H1 (cell line): ENCODE data around the gene KCTD11. TPM values are rescaled to one million over a fixed set of nuclear protein-coding genes. Genes with fewer than 3 reads are reported as not detected.

ENCODE experiments used
- CEBPB ChIP-seq: IDR thresholded peaks from 2 replicates; pipeline ENCODE4 v1.6.1; 2012; ENCODE audit warnings: low read depth, low read length
- E2F6 ChIP-seq: IDR thresholded peaks from 2 replicates; pipeline ENCODE4 v1.6.1; 2012; ENCODE audit warnings: inconsistent platforms
- HDAC2 ChIP-seq, 2 experiments: fragments of 300-600 bp in 1 of 2; sonication (generic) in 1 of 2; IDR thresholded peaks; 2 replicates each; pipeline ENCODE4 v1.6.1; 2011 to 2012; ENCODE audit warnings: low read depth in 2 of 2, low read length in 2 of 2, mild to moderate bottlenecking in 2 of 2, moderate library complexity in 2 of 2, borderline replicate concordance in 1 of 2, inconsistent platforms in 1 of 2
- HDAC6 ChIP-seq: IDR thresholded peaks from one replicate; pipeline ENCODE4 v1.7.1; 2012; ENCODE audit warnings: low read depth, mild to moderate bottlenecking, inconsistent platforms, low read length, moderate library complexity
- SAP30 ChIP-seq: fragments of 300-600 bp; sonication (generic); IDR thresholded peaks from 2 replicates; pipeline ENCODE4 v1.7.1; 2012; ENCODE audit warnings: low read length, moderate library complexity, mild to moderate bottlenecking, inconsistent platforms; ENCODE audit not compliant: insufficient read depth, insufficient replicate concordance
- polyA plus RNA-seq, 7 experiments: library from polyadenylated mRNA; depleted of rRNA in 3 of 7; stranded (reverse) in 5 of 7; unstranded in 2 of 7; fragments of >200 nt in 5 of 7; fragments of 200-250 nt in 2 of 7; gene quantifications; 1 replicate in 5 of 7; 2 replicates in 1 of 7; 4 replicates in 1 of 7; pipeline versions ENCODE4 v1.2.1 to v1.2.3, GENCODE V29; 2011 to 2013; ENCODE audit warnings: missing spikeins in 2 of 7, mixed read lengths in 2 of 7
- total RNA-seq: library from RNA; stranded (reverse); fragmentation: NEBNext Ultra II Directional; extraction: Animal tissue kit (Norgen Biotek cat#: 25700); gene quantifications from 2 replicates; pipeline ENCODE4 v1.2.1, GENCODE V29; 2021

KCTD11 gene
- total and polyA plus RNA-seq, 2 of the 8 experiments (the other 6 are each of a cell fraction or from before 2014, with no cell fraction given) = 8.6 to 9.2 TPM

- TF ChIP-seq SAP30 = no peak
- TF ChIP-seq HDAC6 = no peak
- TF ChIP-seq E2F6 = no peak
- TF ChIP-seq HDAC2 (IDR thresholded peaks at IDR 0.05; ENCODE audit: borderline replicate concordance in 1 of 2, low read depth in 2 of 2, low read length in 2 of 2) = no peak
- no peak for TF ChIP-seq CEBPB
These were observed 25.8 kb upstream of the KCTD11 start (continued) for GRCh38 chr17:7326186-7326585.
